Dedifferentiated amniotic fluid mesenchymal stem cell (primary cell): Measurements from ENCODE around the gene RWDD4.

Experiments used
- DNase-seq: peaks from one replicate; pipeline ENCODE4 v3.0.0-alpha.2; 2016; ENCODE audit errors: extremely low spot score

Gene RWDD4

DNA sequence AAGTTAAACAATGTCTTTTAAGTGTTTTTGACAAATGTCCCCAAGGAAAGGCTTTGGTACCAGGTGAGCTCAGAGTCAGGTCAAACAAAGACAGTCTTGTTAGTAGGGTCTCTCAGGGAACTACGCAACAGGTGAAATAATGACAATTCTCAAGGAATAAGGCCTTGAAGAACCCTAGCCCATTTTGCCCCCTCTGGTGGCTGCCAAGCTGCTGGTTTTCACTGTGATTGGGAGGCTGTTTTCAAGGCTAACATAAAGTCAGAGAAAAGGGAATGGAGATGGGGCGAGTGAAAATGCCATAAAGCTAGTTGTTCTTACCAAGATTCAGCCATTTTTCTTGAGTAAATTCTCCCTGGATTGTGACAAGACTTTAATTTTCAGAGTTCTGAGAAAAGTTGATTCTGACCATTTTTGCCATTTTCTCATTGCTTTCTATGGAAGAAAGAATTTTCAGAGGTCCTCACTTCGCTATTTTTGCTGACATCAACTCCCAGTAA lies 58.7 kb downstream of the RWDD4 start:
- DNase-seq = no peak

DNA sequence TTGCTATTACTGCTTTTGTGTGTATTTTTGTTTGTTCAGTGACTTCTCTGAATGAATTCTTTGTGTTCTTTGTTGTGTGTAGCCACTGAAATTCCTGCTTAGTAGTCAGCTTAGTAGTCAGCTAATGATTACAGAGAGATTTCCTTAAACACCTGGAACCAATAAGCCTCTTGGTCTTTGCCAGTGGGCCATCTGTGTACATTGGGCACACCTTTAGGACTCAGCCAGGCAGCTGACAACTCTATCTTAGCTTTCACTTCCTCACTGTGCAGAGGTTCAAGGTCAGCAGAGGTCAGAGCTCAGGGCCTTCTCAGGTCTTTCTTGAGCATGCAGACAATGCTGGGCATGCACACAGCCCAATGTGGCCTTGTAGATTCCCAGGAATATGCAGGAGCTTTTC lies 59.3 kb downstream of the RWDD4 start:
- DNase-seq = no peak

DNA sequence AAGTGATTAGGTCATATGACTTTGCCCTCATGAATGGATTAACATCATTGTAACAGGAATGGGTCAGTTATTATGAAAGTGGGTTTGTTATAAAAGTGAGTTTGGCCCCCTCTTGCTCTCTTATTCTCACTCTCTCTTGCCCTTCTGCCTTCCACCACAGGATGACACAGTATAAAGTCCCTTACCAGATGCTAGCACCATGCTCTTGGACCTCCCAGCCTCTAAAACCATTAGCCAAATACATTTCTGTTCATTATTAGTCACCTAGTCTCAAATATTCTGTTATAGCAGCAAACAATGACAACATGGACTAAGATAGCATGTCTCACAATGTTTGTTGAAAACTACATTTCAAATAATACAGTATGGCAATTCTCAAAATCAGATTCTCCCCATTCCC lies 59.7 kb downstream of the RWDD4 start:
- no peak for DNase-seq

DNA sequence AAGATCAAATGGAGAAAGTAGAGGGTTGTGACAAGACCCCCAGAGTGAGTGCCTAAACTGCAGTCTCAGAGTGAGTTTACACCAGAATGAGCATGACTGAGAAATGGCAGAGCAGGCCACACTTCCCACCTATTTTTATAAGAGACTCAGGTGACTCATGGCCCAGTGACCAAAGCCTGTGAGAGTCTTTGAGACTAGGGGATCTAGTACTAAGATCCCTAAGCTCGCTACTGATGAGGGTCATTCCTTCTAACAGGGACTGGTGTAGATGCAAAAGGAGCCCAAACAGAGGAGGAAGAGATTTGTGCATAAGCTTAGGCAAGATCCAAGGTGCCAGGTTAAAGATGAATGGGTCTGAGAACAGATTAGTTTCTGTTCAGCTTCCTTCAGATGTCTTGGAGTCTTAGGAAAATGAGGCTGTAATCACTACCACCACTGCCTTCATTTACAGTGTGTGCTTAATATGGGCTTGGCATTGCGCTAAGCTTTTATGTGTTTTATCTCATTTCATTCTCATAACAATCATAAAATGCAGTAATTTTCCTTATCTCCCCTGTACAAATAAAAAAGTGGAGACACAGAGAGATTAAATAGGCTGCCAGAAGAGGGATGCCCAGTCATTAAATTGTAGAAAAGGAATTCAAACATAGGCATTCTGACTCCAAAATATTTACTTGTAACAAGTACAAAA lies 62.8 kb downstream of the RWDD4 start:
- DNase-seq = no peak

DNA sequence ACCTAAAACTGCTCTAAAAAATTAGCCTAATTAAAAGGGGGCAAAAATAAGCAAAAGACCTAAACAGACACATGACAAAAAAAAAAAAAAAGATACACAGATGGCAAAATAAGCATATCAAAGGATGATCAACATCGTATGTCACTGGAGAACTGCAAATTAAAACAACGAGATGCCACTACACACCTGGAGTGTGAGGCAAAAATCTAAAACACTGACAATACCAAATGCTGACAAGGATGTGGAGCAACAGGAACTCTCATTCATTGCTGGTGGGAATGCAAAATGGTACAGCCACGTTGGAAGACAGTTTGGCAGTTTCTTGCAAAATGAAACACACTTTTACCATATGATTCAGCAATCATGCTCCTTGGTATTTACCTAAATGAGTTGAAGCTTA lies 64.2 kb downstream of the RWDD4 start:
- no peak for DNase-seq

DNA sequence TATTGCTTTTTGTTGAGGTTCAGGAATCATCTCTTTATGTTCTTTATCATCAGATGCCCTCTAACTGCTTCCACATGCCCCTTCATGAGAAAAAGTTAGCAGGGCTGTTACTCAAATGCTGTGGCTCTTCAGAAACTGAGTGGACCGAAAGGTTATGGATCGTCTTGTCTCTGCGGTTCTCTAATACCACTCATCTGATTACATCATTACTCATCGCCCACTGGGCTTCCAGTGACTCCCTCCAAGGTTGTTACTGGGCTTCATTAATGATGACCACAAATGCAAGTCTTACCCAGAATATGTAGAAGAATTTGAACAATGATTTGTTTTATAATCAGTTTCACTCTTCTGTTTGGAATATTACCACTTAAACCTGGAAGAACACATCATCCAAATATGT lies 67.7 kb downstream of the RWDD4 start:
- no peak for DNase-seq
